NCI-H2227 (cell line): ENCODE measurements around the gene IL17RE.
"Not testable (repeated sequence)": the region's sequence is repeated elsewhere in the genome, so short reads cannot be mapped to it uniquely, and the experiment has no call there.

ENCODE experiments used
- DNase-seq: peaks from one replicate; lab custom pipeline; 2025; ENCODE audit not compliant: unreplicated experiment; lab: John Stamatoyannopoulos, UW

IL17RE gene

DNA sequence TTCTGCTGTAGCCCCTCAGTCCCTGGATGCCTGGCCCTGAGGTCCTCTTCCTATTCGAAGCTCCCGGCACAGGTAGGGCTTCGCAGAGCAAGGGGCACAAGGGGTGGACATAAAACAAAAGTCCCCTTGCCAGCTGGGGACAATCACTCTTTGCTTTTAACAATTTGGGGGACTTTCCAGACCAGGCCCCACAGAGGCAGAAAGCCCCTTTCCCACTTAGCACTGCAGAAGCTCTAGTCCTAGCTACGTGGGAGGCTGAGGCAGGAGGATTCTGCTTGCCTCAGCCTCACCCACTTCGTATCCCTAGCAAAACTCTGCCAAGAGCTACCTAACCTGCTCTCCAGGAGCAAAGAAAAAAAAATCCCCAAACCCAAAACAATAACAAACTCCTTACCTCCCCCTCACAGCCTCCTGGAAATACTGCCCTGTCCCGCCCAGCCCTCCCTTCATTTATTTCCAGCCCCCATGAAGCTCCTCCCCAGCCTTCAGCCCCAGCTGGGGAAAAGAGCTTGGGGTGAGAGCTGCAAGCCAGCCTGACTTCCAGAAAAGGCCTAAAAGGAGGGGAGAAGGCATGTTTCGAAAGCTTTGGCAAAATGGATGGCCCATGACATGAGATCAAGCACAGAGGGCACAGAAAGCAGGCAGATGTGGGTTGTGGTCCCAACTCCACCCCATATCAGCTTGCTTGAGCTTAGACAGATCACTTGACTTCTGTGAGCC is 22.7 kb upstream of the IL17RE start, which contains the start of gene CIDEC:
TSS of gene CIDEC (minus strand) at position 424 of the 720 bp plus-strand sequence. CDS start 1,767 bp downstream, outside the sequence.
- DNase-seq: no peak

GRCh38 chr3:9881441-9881840 is 21.2 kb upstream of the IL17RE start:
- DNase-seq: no peak

GRCh38 chr3:9883706-9884554 is 18.7 kb upstream of the IL17RE start:
- no peak for DNase-seq

DNA sequence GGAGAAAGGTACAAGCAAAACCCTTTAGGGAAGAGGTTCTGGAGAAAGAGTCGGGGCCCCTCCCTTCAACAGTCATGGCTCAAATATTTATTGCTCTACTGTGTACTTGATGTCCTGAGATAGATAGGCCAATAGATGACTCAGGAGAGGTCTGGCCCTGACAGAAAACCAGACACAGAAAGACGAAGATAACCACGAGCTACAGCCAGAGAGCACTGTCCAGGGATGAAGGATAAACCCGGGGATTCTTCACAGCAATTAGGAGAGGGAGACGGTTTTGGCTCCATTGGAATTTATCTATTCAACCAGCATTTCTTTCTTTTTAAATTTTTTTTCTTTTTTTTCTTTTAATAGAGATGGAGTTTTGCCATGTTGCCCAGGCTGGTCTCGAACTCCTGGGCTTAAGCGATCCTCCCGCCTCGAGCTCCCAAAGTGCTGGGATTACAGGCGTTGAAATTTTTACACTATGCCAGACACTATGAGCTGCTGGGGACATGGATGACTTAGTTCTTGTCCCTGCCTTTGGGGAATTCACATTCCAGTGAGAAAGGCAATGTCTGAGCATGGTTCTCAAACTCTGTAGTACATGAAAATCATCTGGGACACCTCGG is 18.0 kb upstream of the IL17RE start:
- DNase-seq: no peak

DNA sequence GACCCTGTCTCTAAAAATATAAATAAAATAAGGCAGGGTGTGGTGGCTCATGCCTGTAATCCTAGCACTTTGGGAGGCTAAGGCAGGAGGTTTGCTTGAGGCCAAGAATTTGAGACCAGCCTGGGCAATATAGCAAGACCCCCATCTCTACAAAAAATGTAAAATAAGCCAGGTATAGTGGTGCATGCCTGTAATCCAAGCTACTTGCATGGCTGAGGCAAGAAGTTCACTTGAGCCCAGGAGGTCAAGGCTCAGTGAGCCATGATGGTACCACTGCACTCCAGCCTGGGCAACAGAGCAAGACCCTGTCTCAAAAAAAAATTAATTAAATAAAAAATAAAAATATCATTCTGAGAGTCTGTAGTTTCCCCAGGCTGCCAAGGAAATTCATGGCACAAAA is 16.3 kb upstream of the IL17RE start:
- no peak for DNase-seq

- no peak for DNase-seq
Measured at GRCh38 chr3:9887480-9887879, 15.2 kb upstream of the IL17RE start.

- no peak for DNase-seq
Measured at GRCh38 chr3:9888540-9888939, 14.1 kb upstream of the IL17RE start.

GRCh38 chr3:9889405-9889804 is 13.2 kb upstream of the IL17RE start:
- no peak for DNase-seq

GRCh38 chr3:9890249-9891071 is 12.2 kb upstream of the IL17RE start, which contains the start of gene JAGN1:
Gene JAGN1, plus strand, starts transcription at chr3:9890610. Its CDS starts 113 bp downstream, at chr3:9890723.
- DNase-seq: peak; percentile 85

- DNase-seq: no peak
Measured at GRCh38 chr3:9891072-9891622, 11.5 kb upstream of the IL17RE start.

DNA sequence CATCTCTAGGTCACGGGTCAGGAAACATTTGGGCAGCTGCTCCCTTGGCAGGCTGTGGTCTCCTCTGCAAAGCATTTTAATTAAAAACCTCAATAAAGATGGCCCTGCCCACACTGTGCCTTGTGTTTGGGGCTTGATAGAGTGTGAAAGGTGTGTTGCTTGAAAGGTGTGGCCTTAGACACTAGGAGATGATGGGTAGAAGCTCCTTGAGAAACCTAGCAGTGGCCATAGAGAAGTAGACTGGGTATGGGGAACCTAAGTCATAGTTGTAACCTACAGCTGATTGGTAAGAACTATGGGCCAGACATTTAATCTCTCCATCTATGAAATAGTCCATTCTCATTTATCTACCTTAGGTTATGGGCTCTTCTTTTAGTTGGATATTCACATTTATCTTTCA is 8.9 kb upstream of the IL17RE start:
- no peak for DNase-seq

- DNase-seq: not testable (repeated sequence)
Measured at GRCh38 chr3:9895715-9896114, 6.9 kb upstream of the IL17RE start.

GRCh38 chr3:9896755-9897407 is 5.8 kb upstream of the IL17RE start:
- DNase-seq: not testable (repeated sequence)

DNA sequence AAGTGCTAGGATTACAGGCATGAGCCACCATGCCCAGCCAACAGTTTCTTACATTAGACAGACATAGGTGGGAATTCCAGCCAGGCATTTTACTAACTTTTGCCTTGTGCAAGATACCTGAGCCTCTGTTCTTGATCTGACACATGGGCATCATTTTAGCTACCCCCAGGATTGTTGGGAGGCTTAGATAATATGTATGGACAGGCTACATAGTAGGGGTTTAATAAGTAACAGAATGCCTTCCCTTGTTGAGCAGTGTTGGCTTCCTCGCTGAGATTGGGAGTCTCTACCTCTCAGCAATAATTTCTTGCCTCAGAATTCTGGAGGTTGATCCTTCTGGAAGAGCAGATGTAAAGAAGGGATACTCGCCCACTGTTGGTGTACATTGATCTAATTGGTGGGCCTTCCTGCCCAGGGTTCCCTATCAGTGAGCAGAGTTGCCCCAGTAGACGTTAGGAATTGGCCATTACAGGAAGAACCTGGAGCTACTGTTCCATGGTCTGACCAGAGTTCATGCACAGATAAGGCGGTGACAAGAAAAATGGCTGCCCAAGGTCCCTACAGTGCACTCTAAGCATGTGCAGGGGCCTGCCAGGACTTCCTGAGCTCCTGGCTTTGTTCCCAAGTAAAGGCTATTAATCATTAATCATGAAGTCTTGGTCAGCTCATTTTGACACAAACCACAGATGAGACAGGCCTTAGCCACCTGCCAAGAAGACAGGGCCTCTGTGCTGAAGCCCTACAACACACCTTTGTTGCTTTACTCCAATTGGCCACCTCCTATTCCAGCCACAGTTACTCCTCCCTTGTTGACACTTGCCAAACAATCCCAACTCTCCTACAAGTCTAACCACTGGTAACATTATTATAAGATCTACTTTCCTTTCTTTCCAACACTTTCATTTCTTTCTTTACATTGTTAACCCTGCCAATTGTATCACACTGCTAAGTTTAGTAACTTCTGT is 5.0 kb upstream of the IL17RE start:
- DNase-seq: no peak

GRCh38 chr3:9898467-9899241 is 4.0 kb upstream of the IL17RE start:
- no peak for DNase-seq

DNA sequence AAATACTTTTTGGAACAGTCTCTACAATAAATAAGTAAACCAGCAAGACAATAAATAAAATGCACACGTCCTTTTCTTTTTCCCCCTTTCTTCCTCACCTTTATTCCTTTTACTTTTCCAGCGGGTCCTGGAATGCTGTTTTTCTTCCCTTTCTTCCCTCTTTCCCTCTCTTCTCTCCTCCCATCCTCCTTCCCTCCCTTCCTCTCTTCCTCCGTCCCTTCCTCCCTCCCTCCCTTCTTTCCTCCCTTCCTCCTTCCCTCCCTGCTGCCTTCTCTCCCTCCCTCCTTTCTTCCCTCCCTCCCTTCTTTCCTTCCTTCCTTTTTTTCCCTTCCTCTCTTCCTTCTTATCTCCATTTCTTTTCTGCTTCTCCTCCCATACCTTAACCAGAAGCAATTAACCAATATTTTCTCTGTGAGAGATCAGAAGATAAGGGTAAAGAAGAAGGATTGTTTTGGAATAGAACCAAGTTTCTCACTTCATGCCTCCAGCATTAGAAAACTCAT is 3.3 kb upstream of the IL17RE start:
- DNase-seq: no peak

DNA sequence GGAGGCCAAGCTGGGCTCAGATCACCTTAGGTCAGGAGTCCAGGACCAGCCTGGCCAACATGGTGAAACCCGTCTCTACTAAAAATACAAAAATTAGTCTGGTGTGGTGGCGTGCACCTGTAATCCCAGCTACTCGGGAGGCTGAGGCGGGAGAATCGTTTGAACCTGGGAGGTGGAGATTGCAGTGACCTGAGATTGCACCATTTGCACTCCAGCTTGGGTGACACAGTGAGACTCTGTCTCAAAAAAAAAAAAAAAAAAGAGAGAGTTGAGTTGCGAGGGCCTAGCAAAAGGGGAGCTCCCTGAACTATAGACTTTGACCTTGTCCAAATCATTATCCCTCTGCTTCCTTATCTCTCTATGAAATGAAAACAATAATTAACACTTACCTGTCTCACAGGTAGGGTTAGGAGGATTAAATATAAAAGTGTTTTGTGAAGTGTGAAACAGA is 1.7 kb upstream of the IL17RE start:
- not testable (repeated sequence) for DNase-seq

DNA sequence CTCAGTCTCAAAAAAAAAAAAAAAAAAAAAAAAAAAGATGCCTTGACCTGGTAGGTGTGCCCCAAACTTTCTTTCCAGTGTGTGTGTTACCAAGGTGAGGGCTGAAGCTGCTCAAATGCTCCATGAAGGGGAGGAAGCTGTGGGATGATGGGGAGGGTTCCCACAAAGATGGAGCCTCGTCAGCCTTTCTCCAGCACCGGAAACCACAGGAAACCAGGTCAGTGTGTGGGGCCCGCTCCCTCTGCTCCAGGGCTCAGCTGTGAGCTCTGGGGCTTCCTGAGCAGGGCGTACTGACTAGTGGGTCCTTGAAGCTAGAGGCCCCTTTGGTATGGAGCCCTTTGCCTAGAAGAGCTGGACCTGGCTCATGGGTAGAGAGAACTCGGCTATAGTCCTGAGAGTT is 681 bp upstream of the IL17RE start:
- no peak for DNase-seq
